GM10248 (cell line): ENCODE results near the gene EPN3.

Source experiments
- CTCF ChIA-PET: fragments of 300-600 bp; sonication (Branson Sonifier 250); formaldehyde crosslinking; extraction: SDS; loops from one replicate; lab custom pipeline; 2021; ENCODE audit warnings: antibody characterized with exemption; lab: Yijun Ruan, JAX
- POLR2A ChIA-PET: fragments of 350-650 bp; sonication (Branson Sonifier 250); formaldehyde crosslinking; extraction: SDS; loops from one replicate; lab custom pipeline; 2020; ENCODE audit warnings: antibody characterized with exemption; lab: Yijun Ruan, JAX
- DNase-seq: peaks from one replicate; pipeline ENCODE4 v3.0.0; 2012; ENCODE audit errors: extremely low spot score
- CTCF ChIP-seq: IDR thresholded peaks from 2 replicates; pipeline ENCODE4 v1.5.1; 2012; ENCODE audit warnings: mild to moderate bottlenecking, low read depth; ENCODE audit errors: extremely low read depth, missing control alignments, control extremely low read depth

EPN3 gene

GRCh38 chr17:50558091-50558490 is 25.6 kb downstream of the EPN3 start:
- DNase-seq = no peak
- POLR2A ChIA-PET = no interaction called here
- no peak for TF ChIP-seq CTCF
- CTCF ChIA-PET = interaction anchor here (1.4 to 3.0 kb wide), 2 partner anchors 15 to 17 kb away, joined by 3 to 11 read pairs; no protein-coding TSS in a partner anchor

- ChIA-PET POLR2A (no interaction called here), CTCF (no interaction called here)
- DNase-seq = no peak
- no peak for TF ChIP-seq CTCF
Measured at GRCh38 chr17:50558581-50558940, 26.0 kb downstream of the EPN3 start.

- POLR2A ChIA-PET = interaction anchor here (0.5 kb wide), 1 partner anchor 165 kb away, joined by 4 read pairs; no protein-coding TSS in a partner anchor
- CTCF ChIA-PET = interaction anchor here (2.5 kb wide), 1 partner anchor 80 kb away, joined by 6 read pairs; no protein-coding TSS in a partner anchor
- DNase-seq = no peak
Measured at GRCh38 chr17:50558941-50559614, 26.5 kb downstream of the EPN3 start.

GRCh38 chr17:50559674-50560184 is 27.2 kb downstream of the EPN3 start:
- DNase-seq = peak; percentile 67
- TF ChIP-seq CTCF = no peak
- ChIA-PET CTCF (interaction anchor here (0.9 to 4.5 kb wide), 4 partner anchors 9 to 80 kb away, joined by 4 to 27 read pairs (median 5); partner anchors contain the start of gene SPATA20), POLR2A (interaction anchor here (0.5 to 1.5 kb wide), 2 partner anchors 165 to 306 kb away, joined by 4 to 5 read pairs; partner anchors contain the start of gene TOB1)

More at GRCh38 chr17:50558941-50559614, 26.5 kb downstream of the EPN3 start:
- no peak for TF ChIP-seq CTCF

DNA sequence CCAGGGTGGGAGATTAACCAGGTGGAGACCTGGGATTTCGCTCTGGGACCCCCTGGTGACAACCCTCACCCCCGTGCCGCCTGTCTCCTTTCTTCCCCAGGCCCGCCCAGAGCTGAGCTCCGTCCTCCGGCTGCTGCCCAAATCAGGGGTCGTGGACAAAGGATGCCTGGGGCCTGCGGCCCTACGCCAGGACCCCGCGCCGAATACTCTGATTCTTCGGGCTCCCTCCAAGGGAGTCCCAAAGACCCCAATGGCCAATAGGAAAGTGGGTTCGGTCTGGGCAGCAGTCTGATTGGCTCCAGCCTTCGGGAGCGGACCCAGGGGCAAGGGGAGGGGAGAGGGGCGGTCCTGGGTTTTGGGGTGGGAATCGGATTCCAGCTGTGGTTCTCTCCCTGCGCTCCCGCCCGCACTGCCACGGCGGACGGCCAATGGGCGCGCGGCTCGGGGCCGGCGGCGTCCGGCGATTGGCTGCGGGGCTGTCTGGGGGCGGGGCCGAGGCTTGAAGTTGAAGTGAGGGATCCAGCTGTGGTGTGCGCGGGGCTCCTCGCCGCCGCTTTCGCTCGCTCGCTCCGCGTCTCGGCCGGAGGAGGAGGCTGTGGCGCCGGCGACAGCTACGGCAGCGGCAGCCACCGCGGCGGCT is 27.8 kb downstream of the EPN3 start, which contains the start of gene CACNA1G:
Gene CACNA1G (plus strand): TSS at position 531 of the 640 bp plus-strand sequence. CDS start 745 bp downstream, outside the sequence.
- ChIA-PET POLR2A (interaction anchor here (1.5 kb wide), 1 partner anchor 306 kb away, joined by 5 read pairs; the partner anchor contains the start of gene TOB1), CTCF (interaction anchor here (0.9 to 4.5 kb wide), 5 partner anchors 9 to 81 kb away, joined by 4 to 27 read pairs (median 4); partner anchors contain the start of gene SPATA20)
- peak; percentile 94 for DNase-seq
- no peak for TF ChIP-seq CTCF
